GM12865 (cell line): ENCODE data around the gene KSR1.

ENCODE experiments used
- DNase-seq: peaks from one replicate; pipeline ENCODE4 v3.0.0; 2010; ENCODE audit warnings: low read depth
- H3K4me3 ChIP-seq: 2 replicates; pipeline ENCODE4 v1.5.1; 2011; ENCODE audit warnings: mild to moderate bottlenecking, low read depth, low read length, control low read depth
- TF ChIP-seq, protein P1 (sequence below): IDR thresholded peaks from 2 replicates; pipeline ENCODE4 v1.5.1; 2011; ENCODE audit warnings: low read length, control low read depth, low read depth, inconsistent platforms; ENCODE audit not compliant: insufficient read depth; ENCODE audit errors: missing control alignments

Gene KSR1

GRCh38 chr17:27562777-27563455 is 106.7 kb downstream of the KSR1 start:
- no peak for DNase-seq
- TF ChIP-seq, protein P1, sequence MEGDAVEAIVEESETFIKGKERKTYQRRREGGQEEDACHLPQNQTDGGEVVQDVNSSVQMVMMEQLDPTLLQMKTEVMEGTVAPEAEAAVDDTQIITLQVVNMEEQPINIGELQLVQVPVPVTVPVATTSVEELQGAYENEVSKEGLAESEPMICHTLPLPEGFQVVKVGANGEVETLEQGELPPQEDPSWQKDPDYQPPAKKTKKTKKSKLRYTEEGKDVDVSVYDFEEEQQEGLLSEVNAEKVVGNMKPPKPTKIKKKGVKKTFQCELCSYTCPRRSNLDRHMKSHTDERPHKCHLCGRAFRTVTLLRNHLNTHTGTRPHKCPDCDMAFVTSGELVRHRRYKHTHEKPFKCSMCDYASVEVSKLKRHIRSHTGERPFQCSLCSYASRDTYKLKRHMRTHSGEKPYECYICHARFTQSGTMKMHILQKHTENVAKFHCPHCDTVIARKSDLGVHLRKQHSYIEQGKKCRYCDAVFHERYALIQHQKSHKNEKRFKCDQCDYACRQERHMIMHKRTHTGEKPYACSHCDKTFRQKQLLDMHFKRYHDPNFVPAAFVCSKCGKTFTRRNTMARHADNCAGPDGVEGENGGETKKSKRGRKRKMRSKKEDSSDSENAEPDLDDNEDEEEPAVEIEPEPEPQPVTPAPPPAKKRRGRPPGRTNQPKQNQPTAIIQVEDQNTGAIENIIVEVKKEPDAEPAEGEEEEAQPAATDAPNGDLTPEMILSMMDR, result no peak
- no peak overlapping the region for H3K4me3 ChIP-seq

GRCh38 chr17:27563532-27563931 is 107.3 kb downstream of the KSR1 start:
- TF ChIP-seq, protein P1, result no peak
- no peak for DNase-seq
- H3K4me3 ChIP-seq, result no peak overlapping the region

- no peak overlapping the region for H3K4me3 ChIP-seq
- DNase-seq, result no peak
- TF ChIP-seq, protein P1, result no peak
Measured at GRCh38 chr17:27564463-27564862, 108.2 kb downstream of the KSR1 start.

DNA sequence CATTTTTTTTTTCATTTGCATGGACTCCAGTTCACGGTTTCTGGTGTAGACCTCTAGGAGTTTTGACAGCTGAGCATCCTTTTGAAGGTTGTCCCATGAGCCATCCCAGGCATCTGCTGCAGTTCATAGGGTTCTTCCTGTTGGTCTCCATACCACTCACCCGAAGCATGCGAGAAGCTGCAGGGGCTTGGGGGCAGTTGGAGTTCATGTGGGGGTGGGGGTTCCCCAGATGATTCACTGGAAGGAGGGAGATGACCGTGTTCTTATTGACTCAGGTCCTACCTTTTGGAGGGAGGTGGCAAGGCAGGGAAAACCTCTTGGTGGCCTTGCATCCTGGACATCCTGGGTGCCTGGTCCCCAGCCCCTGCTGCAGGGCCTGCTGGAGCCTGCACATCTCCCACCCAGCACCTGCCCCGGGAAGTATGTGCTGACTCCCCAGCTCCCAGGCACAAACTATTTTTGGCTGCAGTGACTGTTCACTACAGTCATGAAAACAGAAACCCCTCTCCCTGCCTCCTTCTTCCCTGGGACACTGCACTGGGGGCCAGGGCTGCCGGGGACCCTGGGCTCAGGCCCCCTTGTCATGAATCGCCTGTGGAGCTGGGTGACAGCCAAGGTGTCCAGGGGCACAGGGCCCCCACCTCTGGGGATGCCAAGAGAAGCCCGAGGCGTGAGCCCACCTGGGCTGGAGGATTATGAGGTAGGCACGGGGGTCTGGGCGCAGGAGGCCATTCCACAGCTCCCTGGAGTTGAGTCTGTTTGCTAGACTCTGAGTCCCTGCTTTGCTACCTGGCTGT is 109.8 kb downstream of the KSR1 start:
- TF ChIP-seq, protein P1, result no peak
- no peak overlapping the region for H3K4me3 ChIP-seq
- no peak for DNase-seq

DNA sequence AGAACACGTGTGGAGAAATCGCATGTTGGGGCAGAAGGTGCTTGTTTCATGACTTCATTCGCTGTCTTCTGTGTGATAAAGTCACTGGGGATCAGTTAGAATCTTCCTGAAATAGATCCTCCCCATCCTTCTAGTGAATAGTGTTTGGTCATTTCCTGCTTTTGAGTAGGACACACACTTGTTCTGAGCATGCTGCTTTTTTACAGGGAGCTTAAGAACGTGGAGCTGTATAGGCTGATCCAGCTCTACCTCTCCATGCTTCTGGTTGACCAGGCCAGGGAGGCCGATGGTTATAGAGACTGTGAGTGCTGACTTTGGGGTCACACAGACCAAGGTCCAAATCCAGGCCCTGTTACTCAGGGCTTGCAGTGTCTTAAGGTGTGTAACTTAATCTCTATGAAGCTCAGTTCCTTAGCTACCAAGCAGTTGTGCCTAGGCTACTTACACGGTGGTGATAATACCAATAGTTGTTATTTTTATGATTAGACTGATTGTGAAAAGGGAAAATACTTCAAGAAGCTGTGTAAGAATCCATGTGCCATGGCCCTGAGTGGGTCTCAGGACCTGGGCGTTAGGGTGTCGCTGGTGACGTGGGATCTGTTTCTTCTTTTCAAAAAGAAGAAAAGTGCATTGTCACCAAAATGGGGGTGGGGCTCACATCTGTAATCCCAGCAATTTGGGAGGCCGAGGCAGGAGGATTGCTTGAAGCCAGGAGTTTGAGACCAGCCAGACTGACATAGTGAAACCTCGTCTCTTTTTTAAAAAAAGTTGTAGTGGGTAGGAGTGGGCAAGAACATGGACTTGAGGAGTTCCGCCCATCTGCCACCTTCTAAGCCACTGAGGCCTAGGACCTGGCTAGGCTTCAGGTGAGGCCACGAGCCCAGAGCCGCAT is 110.7 kb downstream of the KSR1 start:
- DNase-seq, result no peak
- no peak overlapping the region for H3K4me3 ChIP-seq
- TF ChIP-seq, protein P1, result no peak

GRCh38 chr17:27567563-27567859 is 111.3 kb downstream of the KSR1 start:
- TF ChIP-seq, protein P1, result no peak
- no peak overlapping the region for H3K4me3 ChIP-seq
- DNase-seq, result no peak
